ENCODE measurements around the gene MRPS11.

MRPS11 gene

DNA sequence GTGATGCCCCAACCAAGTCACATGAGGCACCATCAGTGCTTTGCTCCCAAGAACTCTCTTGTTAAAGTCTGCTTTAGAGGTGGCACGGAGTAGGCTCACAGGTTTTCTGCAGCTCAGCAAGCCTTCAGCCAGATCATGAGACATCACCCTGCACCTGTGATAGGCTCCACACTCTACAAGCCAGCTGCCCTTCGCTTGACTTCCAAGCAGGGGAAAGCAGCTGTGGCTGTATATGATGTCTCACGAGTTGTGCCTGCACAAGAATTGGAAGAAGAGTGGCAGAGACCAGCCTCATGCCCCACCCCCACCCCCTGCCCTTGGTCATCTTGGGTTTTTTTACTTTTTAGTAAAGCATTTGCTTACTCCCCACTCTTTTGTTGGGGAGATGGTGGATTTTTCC is 22.5 kb downstream of the MRPS11 start:
- TF ChIP-seq, protein P1, sequence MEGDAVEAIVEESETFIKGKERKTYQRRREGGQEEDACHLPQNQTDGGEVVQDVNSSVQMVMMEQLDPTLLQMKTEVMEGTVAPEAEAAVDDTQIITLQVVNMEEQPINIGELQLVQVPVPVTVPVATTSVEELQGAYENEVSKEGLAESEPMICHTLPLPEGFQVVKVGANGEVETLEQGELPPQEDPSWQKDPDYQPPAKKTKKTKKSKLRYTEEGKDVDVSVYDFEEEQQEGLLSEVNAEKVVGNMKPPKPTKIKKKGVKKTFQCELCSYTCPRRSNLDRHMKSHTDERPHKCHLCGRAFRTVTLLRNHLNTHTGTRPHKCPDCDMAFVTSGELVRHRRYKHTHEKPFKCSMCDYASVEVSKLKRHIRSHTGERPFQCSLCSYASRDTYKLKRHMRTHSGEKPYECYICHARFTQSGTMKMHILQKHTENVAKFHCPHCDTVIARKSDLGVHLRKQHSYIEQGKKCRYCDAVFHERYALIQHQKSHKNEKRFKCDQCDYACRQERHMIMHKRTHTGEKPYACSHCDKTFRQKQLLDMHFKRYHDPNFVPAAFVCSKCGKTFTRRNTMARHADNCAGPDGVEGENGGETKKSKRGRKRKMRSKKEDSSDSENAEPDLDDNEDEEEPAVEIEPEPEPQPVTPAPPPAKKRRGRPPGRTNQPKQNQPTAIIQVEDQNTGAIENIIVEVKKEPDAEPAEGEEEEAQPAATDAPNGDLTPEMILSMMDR (conservative IDR thresholded peaks at IDR 0.05; ENCODE audit: low read length) = no peak
- DNase-seq (ENCODE audit: low read depth) = no peak
- H3K4me3 ChIP-seq (ENCODE audit: low read length) = no peak overlapping the region

DNA sequence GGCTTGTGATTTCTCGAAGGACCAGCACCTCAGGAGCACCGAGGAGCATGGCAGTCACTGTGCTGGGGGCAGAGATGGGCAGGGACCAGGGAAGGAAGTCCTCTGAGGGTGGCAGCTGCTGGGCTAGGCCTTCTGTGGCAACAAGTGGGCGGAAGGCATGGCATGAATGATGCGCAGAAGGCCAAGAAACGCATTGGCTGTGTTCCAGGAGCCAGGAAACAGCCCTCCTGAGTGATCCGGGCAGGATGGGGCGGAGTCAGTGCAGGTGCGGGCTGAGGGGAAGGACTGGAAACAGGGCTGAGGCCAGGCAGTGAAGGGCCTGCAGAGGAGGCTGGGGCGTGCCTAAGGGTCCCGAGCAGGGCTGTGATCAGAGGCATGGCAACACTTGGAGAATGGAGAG is 23.6 kb downstream of the MRPS11 start:
- no peak for DNase-seq (ENCODE audit: low read depth)
- TF ChIP-seq, protein P1 (conservative IDR thresholded peaks at IDR 0.05; ENCODE audit: low read length) = no peak
- no peak overlapping the region for H3K4me3 ChIP-seq (ENCODE audit: low read length)

DNA sequence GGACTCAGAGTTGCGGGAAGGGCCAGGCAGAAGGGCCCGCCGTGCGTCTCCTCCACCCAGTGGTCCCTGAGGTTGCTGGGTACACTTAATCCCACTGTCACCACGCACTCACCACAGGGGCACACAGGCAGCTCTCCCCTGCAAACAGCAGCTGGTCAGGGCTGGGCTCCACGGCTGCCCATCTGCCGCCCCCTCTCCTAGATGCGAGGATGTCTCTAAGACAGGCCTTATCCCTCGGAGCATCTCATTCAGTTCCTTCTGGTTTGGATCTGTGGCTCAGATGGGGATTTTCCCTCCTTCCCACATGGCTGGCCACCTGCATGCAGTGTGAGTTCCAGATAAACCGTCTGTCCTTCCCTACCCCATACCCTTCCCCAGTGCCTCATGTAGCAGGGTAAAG is 26.3 kb downstream of the MRPS11 start:
- TF ChIP-seq, protein P1 (conservative IDR thresholded peaks at IDR 0.05; ENCODE audit: low read length) = no peak
- no peak overlapping the region for H3K4me3 ChIP-seq (ENCODE audit: low read length)

DNA sequence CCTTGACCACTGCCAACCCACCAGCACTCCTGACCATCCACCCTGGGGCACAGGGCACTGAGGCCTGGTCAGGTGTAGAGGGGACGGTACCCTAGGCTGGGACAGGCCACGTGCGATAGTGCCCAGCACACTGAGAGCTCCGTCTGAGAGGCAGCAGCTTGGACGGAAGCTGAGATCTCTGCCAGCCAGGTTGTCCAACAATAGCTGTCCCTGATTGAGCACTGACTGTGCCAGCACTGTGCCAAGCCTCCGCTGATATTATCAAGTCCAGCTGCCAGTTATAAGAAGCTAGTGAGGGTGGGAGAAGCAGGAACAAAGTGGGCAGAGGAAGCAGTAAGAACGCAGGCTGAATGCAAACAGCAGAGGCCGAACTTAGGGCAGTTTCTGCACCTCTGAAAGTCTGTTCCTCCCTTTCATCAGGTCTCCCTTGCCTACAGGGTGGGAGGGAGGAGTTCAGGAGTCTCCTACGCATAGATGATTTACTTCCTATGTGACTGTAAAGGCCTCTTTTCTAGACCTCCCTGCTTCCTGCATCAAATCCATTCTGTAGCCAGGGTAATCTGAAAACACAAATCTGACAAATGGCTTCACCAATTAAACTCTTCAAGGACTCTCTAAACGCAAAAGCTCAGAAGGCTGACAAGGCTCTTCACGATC is 29.7 kb downstream of the MRPS11 start:
- TF ChIP-seq, protein P1 (conservative IDR thresholded peaks at IDR 0.05; ENCODE audit: low read length) = no peak
- no peak overlapping the region for H3K4me3 ChIP-seq (ENCODE audit: low read length)
- no peak for DNase-seq (ENCODE audit: low read depth)

More for the DNA sequence above, 26.3 kb downstream of the MRPS11 start:
- DNase-seq (ENCODE audit: low read depth) = no peak

DNA sequence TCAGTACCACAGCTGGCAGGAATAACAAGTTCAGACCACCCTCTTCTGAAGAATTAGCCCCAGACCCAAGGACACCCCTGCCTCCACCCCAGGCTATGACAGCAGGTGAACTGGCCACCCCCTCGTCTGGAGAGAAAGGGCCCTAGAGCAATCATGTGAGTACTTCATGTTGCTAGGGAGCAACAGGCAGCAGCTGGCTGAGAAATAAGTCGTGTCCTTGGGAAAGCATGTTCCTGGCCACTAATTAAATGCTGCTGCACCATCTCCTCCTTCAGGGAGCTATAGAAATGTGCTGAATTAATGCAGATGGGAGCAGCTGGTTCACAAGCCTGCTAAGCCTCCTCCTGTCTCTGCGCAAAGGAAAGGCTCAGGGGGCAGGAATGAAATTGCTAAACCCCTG is 31.5 kb downstream of the MRPS11 start:
- TF ChIP-seq, protein P1 (conservative IDR thresholded peaks at IDR 0.05; ENCODE audit: low read length) = no peak
- no peak for DNase-seq (ENCODE audit: low read depth)
- no peak overlapping the region for H3K4me3 ChIP-seq (ENCODE audit: low read length)

DNA sequence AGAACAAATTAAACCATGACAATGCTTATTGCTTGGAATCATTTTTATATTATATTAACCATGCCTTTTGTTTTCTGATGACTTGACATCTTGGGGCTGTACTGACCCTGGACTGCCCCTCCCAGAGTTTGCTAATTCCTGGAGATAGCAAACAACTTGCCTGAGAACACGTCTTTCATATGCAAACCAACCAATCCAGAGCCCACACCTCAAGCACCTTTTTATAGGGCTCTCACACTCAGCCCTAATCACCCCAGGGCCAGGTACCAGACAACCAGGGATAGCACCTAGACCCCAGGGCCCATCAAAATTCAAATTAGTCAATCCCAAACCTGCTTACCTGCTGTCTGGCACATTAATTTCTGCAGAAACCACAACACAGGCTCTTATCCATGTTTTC is 36.9 kb downstream of the MRPS11 start:
- H3K4me3 ChIP-seq (ENCODE audit: low read length) = no peak overlapping the region
- TF ChIP-seq, protein P1 (conservative IDR thresholded peaks at IDR 0.05; ENCODE audit: low read length) = no peak
- no peak for DNase-seq (ENCODE audit: low read depth)

DNA sequence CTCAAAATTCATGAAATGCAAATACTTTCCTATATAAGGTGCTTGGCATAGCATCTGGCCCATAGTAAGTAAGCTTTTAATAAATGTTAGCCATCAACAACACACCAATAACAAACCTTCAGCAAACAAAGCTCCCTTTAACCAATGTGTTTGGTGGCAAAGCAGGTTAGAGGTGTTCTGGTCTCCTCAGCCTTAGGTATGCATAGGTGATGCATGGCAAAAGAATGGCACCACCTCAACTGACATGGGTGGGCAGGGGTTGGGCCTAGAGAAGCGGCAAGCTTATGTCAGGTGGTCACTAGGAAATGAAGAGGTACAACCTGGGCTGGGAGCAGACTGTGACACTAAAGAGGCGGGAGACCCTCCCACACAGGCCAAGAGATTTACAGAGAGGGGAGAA is 38.2 kb downstream of the MRPS11 start:
- no peak for DNase-seq (ENCODE audit: low read depth)
- no peak overlapping the region for H3K4me3 ChIP-seq (ENCODE audit: low read length)
- TF ChIP-seq, protein P1 (conservative IDR thresholded peaks at IDR 0.05; ENCODE audit: low read length) = no peak

Data from AG10803 (cell line).